Hair follicular keratinocyte (primary cell): Measurements from ENCODE around the gene TMEM129. TPM values are rescaled to one million over a fixed set of nuclear protein-coding genes. Genes with fewer than 3 reads are reported as not detected.

ENCODE experiments used
- total RNA-seq: library from RNA; depleted of rRNA; stranded (reverse); fragments of >200 nt; gene quantifications from 2 replicates; pipeline ENCODE4 v1.2.3, GENCODE V29; 2015

TMEM129 gene
- 26.7 and 42.5 TPM in 2 replicates for total RNA-seq

GRCh38 chr4:1721003-1721665 lies at the start of gene TMEM129, which contains the start of gene TACC3:
Gene TMEM129 (minus strand): TSS chr4:1721323. CDS start chr4:1720837, 486 bp downstream.
Gene TACC3 (plus strand): TSS chr4:1721521. CDS start chr4:1723422, 1,901 bp downstream.

GRCh38 chr4:1712216-1713002 lies 8.7 kb downstream of the TMEM129 start, which contains the start of gene SLBP:
Gene SLBP (minus strand): TSS chr4:1712319. CDS start chr4:1712188, 131 bp downstream.

GRCh38 chr4:1683736-1684505 lies 37.2 kb downstream of the TMEM129 start, which contains the start of gene FAM53A:
Gene FAM53A (minus strand): TSS chr4:1684313. CDS start chr4:1668741, 15,572 bp downstream.

Other genes with a start within 250 kb of the TMEM129 start
- 2.1 and 7.7 TPM in 2 replicates for gene FAM53A, start 37.0 kb downstream of the TMEM129 start, total RNA-seq
- gene SLBP, start 9.0 kb downstream of the TMEM129 start, total RNA-seq, result 77.2 and 80.0 TPM in 2 replicates
- 18.0 and 59.3 TPM in 2 replicates for gene TACC3, start 198 bp upstream of the TMEM129 start, total RNA-seq
- gene FGFR3, start 72.0 kb upstream of the TMEM129 start, total RNA-seq, result 41.6 and 43.7 TPM in 2 replicates
- gene LETM1, start 134.8 kb upstream of the TMEM129 start, total RNA-seq, result 47.0 and 49.6 TPM in 2 replicates
- gene NSD2, start 150.1 kb upstream of the TMEM129 start, total RNA-seq, result 45.5 and 69.2 TPM in 2 replicates